ENCODE results near the gene ITPRID1.

The ITPRID1 gene

GRCh38 chr7:31549611-31550010 lies 35.7 kb downstream of the ITPRID1 start:
- Mint-ChIP-seq H3K27me3 (no peaks in the 10 kb centered on the region), H3K4me3 (no peak overlapping the region), H3K9me3 (no peaks in the 10 kb centered on the region), H3K36me3 (ENCODE audit: low read depth) (no peaks in the 10 kb centered on the region), H3K27ac (no peak overlapping the region), H3K4me1 (no peaks in the 10 kb centered on the region)
- ATAC-seq = no peak
- no peak for DNase-seq

GRCh38 chr7:31550432-31550831 lies 36.5 kb downstream of the ITPRID1 start:
- Mint-ChIP-seq H3K9me3 (no peaks in the 10 kb centered on the region), H3K4me3 (no peak overlapping the region), H3K27me3 (no peaks in the 10 kb centered on the region), H3K4me1 (no peaks in the 10 kb centered on the region), H3K27ac (no peak overlapping the region), H3K36me3 (ENCODE audit: low read depth) (no peaks in the 10 kb centered on the region)
- no peak for DNase-seq
- ATAC-seq = no peak

DNA sequence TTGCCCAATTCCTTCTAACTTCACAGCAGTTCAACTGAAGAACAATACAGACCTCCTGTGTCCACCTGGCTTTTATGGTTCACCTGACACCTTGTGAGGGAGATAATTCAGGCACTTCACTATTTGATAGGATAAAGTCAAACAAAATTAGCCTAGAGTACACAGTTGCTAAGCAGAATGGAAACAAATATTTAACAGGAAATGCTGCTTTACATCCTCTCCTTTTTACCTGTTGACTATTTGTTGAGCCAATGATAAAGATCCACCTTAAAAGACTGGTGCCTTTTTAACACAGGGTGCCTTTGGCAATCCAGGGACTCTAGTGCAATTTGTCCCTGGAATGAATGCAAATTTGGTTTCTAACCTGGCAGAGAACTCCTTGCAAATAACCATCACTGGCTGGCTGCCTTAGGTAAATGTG lies 39.8 kb downstream of the ITPRID1 start:
- H3K27ac Mint-ChIP-seq = no peak overlapping the region
- ATAC-seq (no peak), DNase-seq (no peak)
- no peaks in the 10 kb centered on the region for H3K4me1 Mint-ChIP-seq
- H3K9me3 Mint-ChIP-seq = no peaks in the 10 kb centered on the region
- H3K4me3 Mint-ChIP-seq = no peak overlapping the region
- H3K36me3 Mint-ChIP-seq (ENCODE audit: low read depth) = no peaks in the 10 kb centered on the region
- no peaks in the 10 kb centered on the region for H3K27me3 Mint-ChIP-seq

- no peak overlapping the region for H3K4me3 Mint-ChIP-seq
- no peak for ATAC-seq
- H3K36me3 Mint-ChIP-seq (ENCODE audit: low read depth) = no peaks in the 10 kb centered on the region
- no peak for DNase-seq
- H3K27me3 Mint-ChIP-seq = no peaks in the 10 kb centered on the region
- H3K27ac Mint-ChIP-seq = no peak overlapping the region
- H3K4me1 Mint-ChIP-seq = no peaks in the 10 kb centered on the region
- H3K9me3 Mint-ChIP-seq = no peaks in the 10 kb centered on the region
Measured at GRCh38 chr7:31562002-31562401, 48.1 kb downstream of the ITPRID1 start.

GRCh38 chr7:31563522-31563921 lies 49.6 kb downstream of the ITPRID1 start:
- Mint-ChIP-seq H3K9me3 (peaks cover 5% of the 10 kb centered on the region), H3K4me3 (no peak overlapping the region), H3K4me1 (no peaks in the 10 kb centered on the region), H3K27ac (no peak overlapping the region), H3K36me3 (ENCODE audit: low read depth) (no peaks in the 10 kb centered on the region), H3K27me3 (no peaks in the 10 kb centered on the region)
- ATAC-seq (no peak), DNase-seq (no peak)

DNA sequence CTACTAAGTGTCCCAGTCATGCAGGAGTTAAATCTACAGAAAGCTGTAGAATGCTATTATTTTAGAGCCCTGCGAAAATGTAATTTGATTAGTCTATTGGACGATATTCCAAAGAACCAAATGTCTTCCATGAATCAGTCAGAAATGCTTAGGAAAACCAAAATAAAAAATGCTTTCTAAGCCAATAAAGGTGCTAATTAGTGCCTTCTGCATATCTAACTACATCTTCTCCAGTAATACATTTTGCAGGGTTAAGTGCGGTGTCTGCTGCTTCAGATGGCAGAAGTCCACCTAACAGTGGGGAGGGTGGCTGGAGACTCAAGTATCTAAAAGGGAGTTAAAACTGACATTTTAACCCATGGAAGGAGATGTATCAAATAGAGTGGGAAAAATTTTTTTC lies 50.1 kb downstream of the ITPRID1 start:
- H3K36me3 Mint-ChIP-seq (ENCODE audit: low read depth) = no peaks in the 10 kb centered on the region
- ATAC-seq = no peak
- H3K27ac Mint-ChIP-seq = no peak overlapping the region
- no peaks in the 10 kb centered on the region for H3K27me3 Mint-ChIP-seq
- no peak overlapping the region for H3K4me3 Mint-ChIP-seq
- no peak for DNase-seq
- peaks cover 5% of the 10 kb centered on the region for H3K9me3 Mint-ChIP-seq
- H3K4me1 Mint-ChIP-seq = no peaks in the 10 kb centered on the region

DNA sequence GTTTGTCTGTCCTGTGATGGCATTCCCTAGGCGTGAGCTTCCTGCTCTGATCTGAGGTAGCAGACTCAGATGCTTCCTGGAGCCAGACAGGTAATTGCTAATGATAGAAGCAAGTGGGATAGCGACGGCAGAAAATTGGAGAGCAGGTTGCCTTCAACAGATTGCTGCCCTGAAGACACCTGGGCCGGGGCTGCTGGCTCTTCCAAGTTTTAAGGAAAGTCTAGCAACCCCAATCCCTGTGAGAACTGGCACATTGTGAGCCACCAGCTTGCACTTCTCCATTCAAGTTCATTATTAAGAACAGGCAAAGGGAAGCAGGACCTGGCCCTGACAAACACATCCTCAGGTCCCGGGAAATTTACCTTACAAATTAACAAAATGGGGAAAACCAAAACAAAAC lies 50.8 kb downstream of the ITPRID1 start:
- H3K27me3 Mint-ChIP-seq = no peaks in the 10 kb centered on the region
- no peaks in the 10 kb centered on the region for H3K36me3 Mint-ChIP-seq (ENCODE audit: low read depth)
- H3K4me3 Mint-ChIP-seq = no peak overlapping the region
- no peaks in the 10 kb centered on the region for H3K4me1 Mint-ChIP-seq
- H3K27ac Mint-ChIP-seq = no peak overlapping the region
- no peak for ATAC-seq
- H3K9me3 Mint-ChIP-seq = peaks cover 5% of the 10 kb centered on the region
- no peak for DNase-seq

DNA sequence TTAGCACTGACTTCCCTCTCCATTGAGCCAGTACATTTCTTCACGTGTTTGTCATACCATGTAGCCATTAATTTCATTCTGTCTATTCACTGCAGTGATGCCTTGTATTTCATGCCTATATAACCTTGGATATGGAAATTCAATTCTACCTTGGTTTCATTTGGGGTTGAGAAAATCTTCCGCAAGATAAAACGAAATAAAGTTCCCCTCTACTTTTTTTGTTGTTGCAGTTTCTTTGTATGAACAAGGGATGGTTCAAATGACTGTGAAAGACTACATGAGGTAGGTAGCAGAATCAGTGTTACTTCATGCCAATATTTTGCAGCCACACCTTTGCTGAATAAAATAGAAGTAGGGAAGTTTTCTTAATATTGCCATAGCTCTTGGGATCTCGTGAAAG lies 55.6 kb downstream of the ITPRID1 start:
- ATAC-seq = no peak
- Mint-ChIP-seq H3K27me3 (no peaks in the 10 kb centered on the region), H3K4me1 (no peaks in the 10 kb centered on the region), H3K9me3 (peaks cover 5% of the 10 kb centered on the region), H3K27ac (no peak overlapping the region), H3K36me3 (ENCODE audit: low read depth) (no peaks in the 10 kb centered on the region), H3K4me3 (no peak overlapping the region)
- DNase-seq = no peak

GRCh38 chr7:31583526-31583925 lies 69.6 kb downstream of the ITPRID1 start:
- no peak overlapping the region for H3K4me3 Mint-ChIP-seq
- ATAC-seq = no peak
- no peaks in the 10 kb centered on the region for H3K36me3 Mint-ChIP-seq (ENCODE audit: low read depth)
- DNase-seq = no peak
- no peaks in the 10 kb centered on the region for H3K4me1 Mint-ChIP-seq
- H3K9me3 Mint-ChIP-seq = peaks cover 4% of the 10 kb centered on the region
- H3K27ac Mint-ChIP-seq = no peak overlapping the region
- H3K27me3 Mint-ChIP-seq = no peaks in the 10 kb centered on the region

DNA sequence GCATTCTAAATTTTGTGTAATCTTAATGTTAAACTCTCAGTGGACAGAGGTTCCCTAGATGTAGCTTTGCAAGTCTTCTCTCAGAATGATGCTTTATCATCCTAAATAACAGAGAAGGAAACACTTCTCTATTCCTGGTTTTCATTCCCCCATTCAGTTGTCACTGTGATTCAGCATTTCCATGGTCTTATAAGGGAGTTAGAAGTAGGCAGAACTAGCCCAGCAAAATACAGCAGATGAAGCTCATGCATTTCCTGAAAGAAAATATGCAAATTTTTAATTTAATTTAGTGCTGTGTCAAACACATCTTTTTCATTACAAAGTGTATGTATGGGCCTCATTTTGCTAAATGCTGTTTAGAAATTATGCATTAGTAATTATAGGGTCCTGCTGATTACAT lies 70.1 kb downstream of the ITPRID1 start:
- DNase-seq = no peak
- Mint-ChIP-seq H3K4me3 (no peak overlapping the region), H3K36me3 (ENCODE audit: low read depth) (no peaks in the 10 kb centered on the region), H3K9me3 (peaks cover 7% of the 10 kb centered on the region), H3K4me1 (no peaks in the 10 kb centered on the region), H3K27me3 (no peaks in the 10 kb centered on the region), H3K27ac (no peak overlapping the region)
- ATAC-seq = no peak

- H3K4me3 Mint-ChIP-seq = no peak overlapping the region
- ATAC-seq (no peak), DNase-seq (no peak)
- no peaks in the 10 kb centered on the region for H3K4me1 Mint-ChIP-seq
- H3K27me3 Mint-ChIP-seq = no peaks in the 10 kb centered on the region
- no peak overlapping the region for H3K27ac Mint-ChIP-seq
- no peaks in the 10 kb centered on the region for H3K36me3 Mint-ChIP-seq (ENCODE audit: low read depth)
- H3K9me3 Mint-ChIP-seq = peaks cover 3% of the 10 kb centered on the region
Measured at GRCh38 chr7:31595390-31595789, 81.5 kb downstream of the ITPRID1 start.

- no peak for DNase-seq
- Mint-ChIP-seq H3K4me3 (no peak overlapping the region), H3K36me3 (ENCODE audit: low read depth) (no peaks in the 10 kb centered on the region), H3K4me1 (no peaks in the 10 kb centered on the region), H3K27ac (no peak overlapping the region), H3K27me3 (no peaks in the 10 kb centered on the region), H3K9me3 (no peaks in the 10 kb centered on the region)
- ATAC-seq = no peak
Measured at GRCh38 chr7:31602041-31602625, 88.2 kb downstream of the ITPRID1 start.

DNA sequence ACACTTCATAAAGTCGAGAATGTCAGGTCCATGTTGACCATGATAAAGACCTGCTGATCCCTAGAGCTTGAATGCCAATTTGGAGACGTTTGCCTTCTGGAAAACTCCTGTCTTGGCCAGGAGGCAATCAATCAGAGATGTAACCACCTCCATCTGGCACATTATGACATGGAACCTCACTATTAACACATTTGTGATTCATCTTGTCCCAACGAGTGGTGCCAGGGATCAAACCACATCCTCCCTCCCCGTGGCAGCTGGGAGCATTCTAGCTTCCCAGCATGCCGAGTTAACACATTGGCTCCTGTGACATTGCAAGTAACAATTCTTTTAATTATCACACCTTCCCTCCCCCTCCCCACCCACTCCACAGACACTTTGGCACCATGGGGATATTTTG lies 89.2 kb downstream of the ITPRID1 start:
- Mint-ChIP-seq H3K27ac (no peak overlapping the region), H3K27me3 (no peaks in the 10 kb centered on the region), H3K4me1 (no peaks in the 10 kb centered on the region), H3K9me3 (peaks cover 5% of the 10 kb centered on the region), H3K36me3 (ENCODE audit: low read depth) (no peaks in the 10 kb centered on the region), H3K4me3 (no peak overlapping the region)
- no peak for DNase-seq
- ATAC-seq = no peak

- H3K4me1 Mint-ChIP-seq = no peaks in the 10 kb centered on the region
- ATAC-seq (no peak), DNase-seq (no peak)
- H3K27ac Mint-ChIP-seq = no peak overlapping the region
- H3K36me3 Mint-ChIP-seq (ENCODE audit: low read depth) = no peaks in the 10 kb centered on the region
- no peak overlapping the region for H3K4me3 Mint-ChIP-seq
- no peaks in the 10 kb centered on the region for H3K9me3 Mint-ChIP-seq
- H3K27me3 Mint-ChIP-seq = no peaks in the 10 kb centered on the region
Measured at GRCh38 chr7:31613604-31614003, 99.7 kb downstream of the ITPRID1 start.

- no peaks in the 10 kb centered on the region for H3K36me3 Mint-ChIP-seq (ENCODE audit: low read depth)
- H3K4me3 Mint-ChIP-seq = no peak overlapping the region
Measured at GRCh38 chr7:31633467-31633866, 119.6 kb downstream of the ITPRID1 start.

DNA sequence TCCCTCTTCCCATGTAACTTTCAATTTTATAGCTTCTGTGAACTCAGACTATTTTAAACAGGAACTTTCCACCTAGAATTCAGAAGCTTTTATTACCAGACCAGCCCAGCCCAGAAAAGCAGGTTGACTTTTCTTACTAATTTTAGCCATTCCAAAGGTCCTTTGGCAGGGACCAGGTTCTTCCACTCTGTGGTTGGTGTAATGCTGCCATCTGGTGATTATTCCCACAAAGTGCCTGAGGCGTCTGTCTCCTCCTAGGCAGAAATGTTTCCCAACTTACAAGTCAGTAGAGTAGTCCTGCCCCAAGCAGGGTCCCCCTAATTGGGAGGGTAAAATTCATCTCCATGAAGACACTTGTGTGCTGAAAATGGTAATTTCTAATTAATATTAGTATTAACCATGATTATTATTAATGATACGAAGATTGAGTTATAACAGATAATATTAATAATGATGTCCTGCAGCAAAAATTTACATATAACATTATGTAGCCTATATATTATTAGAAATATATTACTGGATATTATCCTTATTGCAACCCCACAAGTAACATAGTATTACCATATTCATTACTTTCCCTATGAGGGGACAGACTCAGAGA lies 120.1 kb downstream of the ITPRID1 start:
- no peak overlapping the region for H3K27ac Mint-ChIP-seq
- H3K4me1 Mint-ChIP-seq = no peaks in the 10 kb centered on the region
- H3K4me3 Mint-ChIP-seq = no peak overlapping the region
- no peaks in the 10 kb centered on the region for H3K9me3 Mint-ChIP-seq
- DNase-seq (no peak), ATAC-seq (no peak)
- no peaks in the 10 kb centered on the region for H3K27me3 Mint-ChIP-seq
- H3K36me3 Mint-ChIP-seq (ENCODE audit: low read depth) = no peaks in the 10 kb centered on the region

More at GRCh38 chr7:31633467-31633866, 119.6 kb downstream of the ITPRID1 start:
- DNase-seq = no peak
- no peak for ATAC-seq
- Mint-ChIP-seq H3K27ac (no peak overlapping the region), H3K4me1 (no peaks in the 10 kb centered on the region), H3K9me3 (no peaks in the 10 kb centered on the region), H3K27me3 (no peaks in the 10 kb centered on the region)
